Globus pallidus (tissue), 1 donor: ENCODE data around the gene EXOC7.

Experiments used
- DNase-seq: peaks from one replicate; pipeline ENCODE4 v3.0.0-alpha.2; 2015; ENCODE audit warnings: low spot score

Gene EXOC7, protein sequence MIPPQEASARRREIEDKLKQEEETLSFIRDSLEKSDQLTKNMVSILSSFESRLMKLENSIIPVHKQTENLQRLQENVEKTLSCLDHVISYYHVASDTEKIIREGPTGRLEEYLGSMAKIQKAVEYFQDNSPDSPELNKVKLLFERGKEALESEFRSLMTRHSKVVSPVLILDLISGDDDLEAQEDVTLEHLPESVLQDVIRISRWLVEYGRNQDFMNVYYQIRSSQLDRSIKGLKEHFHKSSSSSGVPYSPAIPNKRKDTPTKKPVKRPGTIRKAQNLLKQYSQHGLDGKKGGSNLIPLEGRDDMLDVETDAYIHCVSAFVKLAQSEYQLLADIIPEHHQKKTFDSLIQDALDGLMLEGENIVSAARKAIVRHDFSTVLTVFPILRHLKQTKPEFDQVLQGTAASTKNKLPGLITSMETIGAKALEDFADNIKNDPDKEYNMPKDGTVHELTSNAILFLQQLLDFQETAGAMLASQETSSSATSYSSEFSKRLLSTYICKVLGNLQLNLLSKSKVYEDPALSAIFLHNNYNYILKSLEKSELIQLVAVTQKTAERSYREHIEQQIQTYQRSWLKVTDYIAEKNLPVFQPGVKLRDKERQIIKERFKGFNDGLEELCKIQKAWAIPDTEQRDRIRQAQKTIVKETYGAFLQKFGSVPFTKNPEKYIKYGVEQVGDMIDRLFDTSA

DNA sequence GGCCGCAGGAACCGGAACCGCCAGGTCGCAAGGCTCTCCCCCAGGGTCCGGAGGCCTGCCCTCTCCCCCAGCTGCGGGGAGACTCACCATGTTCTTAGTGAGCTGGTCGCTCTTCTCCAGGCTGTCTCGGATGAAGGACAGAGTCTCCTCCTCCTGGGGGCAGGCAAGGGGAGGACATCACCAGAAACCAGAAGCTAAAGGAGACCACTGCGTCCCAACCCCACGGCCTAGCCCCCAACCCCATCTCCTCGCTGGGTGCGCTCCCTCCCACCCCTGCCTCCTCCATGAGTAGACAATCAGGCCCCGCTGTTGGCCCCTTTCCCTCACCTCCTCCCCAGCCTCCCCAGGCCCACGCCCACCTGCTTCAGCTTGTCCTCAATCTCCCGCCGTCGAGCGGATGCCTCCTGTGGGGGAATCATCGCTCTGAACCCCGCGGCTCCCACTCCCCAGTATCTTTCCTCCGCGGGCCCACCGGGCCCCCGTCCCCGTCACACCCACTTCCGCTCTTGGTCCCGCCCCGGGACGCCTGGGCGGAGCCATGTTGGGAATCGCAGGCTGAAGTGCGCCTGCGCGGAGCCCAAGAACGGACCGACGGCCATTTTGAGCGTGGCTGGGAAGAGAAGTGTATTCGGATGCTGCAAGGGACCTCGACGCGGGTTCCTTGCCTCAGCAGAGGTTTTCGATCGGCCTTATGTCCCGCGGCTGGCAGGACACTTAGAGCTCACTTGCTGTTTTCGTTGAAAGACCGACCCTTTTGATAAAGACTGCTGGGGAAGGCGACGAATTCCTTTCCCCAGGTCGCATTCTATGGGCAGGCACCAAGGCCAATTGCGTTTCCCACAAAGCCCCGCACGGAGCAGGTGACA lies at the start of gene EXOC7:
Gene EXOC7 (minus strand): TSS at position 514 of the 866 bp plus-strand sequence. CDS start 95 bp downstream, at position 419.
- DNase-seq, result peak; percentile 91

DNA sequence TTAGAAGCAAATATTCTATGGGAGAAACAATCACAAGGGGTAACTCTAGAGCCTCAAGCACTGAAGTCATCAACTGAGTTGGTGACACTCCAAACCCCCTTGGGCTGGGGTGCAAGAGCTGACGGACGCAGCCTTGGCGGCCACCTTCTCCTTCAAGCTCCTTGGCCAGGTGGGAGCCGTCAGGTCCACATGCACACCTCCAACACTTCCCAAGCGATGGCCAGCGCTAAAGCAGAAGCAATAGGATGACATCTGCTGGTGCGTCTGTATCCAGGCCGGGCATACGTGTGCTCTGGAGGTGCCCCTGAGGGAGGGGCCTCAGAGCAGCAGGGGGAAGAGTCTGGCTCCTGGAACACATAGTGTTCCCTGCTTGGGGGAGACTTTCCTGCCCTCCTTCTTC lies 49.6 kb upstream of the EXOC7 start:
- DNase-seq, result no peak

DNA sequence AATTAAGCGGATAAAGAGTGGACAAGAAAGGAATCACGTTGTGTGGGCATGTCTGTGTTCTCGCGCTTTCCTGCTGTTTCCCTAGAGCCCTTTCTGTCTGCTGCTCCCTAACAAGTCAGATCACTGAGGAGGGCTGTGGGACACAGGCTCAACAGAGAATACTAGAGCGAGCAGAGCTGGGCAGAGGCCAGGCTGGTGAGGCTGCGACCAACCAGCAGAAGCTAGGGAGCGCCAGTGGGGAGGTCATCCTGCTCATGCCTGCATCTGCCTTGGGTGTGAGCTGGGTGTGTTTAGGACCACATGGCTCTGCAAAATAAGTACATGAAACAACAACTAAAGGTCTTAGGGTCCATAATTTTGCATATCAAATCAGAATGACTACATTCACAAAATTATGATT lies 49.0 kb upstream of the EXOC7 start:
- DNase-seq, result no peak

DNA sequence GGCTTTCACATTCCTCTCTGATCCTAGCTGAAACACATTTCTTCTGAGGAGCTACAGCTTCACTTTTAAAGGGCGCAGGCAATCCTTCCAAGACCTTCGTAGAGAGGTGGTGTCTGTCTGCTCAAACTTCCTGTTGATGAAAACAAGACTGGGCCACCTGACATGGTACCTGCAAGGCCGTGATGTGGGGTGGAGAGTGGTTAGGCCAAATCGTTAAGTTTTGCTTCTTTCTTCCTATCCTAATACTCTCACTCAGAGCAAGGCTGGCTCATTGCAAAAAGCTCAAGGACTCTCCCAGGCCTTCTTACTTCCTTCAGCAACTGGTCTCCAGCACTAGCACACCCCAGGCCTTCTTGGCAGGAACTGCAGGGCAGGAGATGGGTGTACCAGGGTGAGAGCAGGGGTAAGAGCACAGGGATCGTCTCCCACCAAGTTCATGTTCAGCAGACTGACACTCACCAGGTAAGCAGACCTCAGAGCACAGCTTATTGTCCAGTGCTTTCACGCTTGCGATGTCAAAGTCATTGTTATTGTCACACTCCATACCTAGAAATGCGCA lies 48.4 kb upstream of the EXOC7 start:
- no peak for DNase-seq

DNA sequence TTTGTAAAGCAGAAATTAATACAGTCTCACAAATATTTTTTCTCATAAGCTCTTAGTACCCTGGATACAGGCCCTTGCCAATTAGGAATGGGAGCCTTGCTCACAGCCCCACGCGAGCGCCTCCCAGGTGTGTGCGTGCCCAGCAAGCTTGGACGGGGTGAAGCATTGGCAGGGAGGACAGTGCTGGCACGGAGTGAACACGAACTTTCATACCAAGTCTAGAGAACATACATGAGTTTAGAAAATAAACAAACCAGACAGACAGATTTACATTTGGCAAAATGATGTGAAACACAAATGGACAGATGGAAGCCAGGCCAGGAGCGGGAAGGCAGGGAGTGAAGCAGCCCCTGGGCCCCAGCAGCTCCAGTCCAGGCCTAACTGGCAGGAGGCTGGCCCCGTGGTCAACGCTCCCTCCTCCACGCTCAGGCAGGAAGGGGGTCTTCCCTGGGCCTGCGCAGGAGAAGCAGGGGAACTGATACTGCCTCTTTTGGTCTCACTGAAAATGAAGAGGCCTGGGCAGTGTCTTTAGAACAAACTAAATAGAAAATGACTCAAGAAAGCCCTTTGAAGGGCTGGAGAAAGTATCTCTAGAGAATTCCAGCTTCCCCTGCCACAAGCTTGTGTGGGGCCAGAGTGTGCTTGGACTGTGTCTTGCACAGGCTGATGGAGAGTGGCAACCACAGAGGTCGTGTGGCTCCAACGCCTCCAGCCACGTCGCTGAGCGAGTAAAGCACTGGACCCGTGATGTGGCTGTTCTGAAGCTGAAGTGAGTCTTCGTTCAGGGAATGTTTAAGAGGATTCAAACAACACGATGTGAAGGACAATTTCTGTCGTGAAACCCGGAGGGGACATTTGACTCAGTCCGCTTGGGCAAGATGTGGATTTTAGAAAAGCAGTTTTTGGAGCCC lies 47.4 kb upstream of the EXOC7 start:
- no peak for DNase-seq

DNA sequence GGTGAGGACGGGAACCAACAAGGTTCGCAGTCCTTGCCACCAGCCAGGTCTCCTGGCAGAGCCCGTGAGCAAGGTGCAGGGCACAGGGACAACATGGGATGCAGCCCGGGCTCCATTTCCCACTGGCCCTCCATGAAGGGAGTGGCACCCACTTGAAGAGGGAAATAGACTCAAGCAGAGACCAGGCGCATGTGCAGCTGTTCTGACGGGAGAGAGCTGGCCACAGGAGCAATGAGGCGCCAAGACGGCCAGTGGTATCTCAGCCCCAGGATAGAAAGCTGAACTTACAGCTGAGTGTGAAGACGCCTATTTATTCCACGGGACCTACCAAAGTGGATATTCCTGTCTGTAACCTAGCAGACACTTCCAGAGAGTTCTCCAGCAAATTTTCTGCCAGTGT lies 45.6 kb upstream of the EXOC7 start:
- DNase-seq, result no peak

DNA sequence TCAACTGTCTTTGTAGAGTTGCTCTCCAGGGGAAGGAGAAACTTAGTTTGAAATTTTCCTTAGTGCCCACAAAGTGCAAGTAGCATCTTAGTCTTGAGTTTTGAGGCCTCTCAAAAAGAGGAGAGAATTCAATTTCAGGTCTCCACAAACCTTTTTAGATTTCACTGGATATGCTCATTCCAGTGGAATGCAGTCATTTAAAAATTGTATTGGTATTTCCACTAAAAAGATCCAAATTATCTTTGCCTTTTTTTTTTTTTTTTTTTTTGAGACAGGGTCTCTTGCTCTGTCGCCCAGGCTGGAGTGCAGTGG lies 44.4 kb upstream of the EXOC7 start:
- no peak for DNase-seq

DNA sequence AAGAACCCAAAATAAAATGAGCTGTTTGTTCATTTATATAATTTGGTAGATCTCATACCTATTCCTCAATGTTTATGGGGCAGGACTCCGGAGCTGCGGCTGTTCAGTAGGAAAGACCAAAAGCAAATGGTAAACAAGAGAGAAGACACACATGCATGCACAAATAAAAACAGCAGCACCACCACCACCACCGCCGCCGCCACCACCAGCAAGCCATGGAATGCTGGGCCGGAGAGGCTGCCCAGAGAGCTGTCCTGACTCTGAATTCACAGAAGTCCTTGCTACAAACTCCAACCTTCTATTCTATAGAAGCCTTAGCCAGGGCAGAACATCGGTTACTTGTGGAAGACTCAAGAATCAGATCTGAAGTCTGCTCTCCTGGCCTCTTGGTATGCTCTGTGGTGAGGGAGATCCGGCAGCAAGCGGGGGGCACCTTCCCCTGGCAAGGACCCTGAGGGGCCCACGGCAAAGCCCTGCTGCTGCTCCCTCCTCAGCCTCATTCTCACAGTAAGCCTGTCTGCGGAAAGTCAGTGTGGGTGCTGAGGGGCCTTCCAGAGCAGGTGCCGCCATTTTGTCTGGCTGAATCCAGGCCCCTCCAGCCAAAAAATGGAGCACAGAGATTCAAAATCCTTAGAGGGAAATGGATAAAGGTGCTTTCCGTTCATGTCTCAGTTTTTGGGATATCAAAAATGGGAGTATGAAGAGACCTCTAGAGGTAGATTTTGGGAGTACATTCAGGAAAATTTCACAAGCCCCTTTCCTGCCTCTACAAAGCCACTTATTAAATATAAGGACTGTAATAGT lies 43.8 kb upstream of the EXOC7 start:
- no peak for DNase-seq

DNA sequence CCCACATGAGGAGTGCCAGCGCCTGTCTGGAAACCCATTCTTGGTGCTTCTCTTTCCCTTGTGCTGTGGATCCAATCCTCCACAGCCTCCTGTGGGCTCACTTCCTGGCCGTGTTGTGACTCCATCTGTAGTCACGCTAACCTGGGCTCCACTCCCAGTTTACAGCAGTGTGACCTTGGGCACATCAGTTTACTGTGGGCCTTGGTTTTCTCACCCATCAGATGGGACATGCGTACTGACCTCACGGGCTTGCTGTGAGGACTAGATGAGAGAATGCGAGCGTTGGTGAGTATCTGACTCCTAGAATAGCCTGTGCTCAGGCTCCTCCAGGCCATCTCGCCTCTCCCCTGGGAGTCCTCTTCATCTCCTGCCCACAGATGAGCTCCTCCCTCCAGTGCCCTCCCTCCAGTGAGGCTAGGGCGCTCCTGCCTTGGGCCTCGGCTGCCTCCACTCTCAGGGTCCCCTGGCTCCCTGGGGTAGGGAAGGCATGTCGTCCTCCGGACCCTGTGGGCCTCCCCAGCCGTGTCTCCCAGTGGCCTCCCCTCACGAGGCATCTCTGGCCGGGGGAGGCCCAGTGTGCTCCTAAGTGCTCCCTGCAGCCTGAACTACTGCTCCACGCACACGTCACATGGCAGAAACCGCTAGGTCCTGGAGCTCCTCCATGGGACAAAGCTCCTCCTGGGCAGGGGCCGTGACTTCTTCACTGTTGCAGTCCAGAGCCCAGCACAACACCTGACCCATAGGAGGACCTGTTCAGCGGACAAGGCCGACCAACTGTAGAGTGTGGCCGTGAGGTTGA lies 42.7 kb upstream of the EXOC7 start:
- no peak for DNase-seq

DNA sequence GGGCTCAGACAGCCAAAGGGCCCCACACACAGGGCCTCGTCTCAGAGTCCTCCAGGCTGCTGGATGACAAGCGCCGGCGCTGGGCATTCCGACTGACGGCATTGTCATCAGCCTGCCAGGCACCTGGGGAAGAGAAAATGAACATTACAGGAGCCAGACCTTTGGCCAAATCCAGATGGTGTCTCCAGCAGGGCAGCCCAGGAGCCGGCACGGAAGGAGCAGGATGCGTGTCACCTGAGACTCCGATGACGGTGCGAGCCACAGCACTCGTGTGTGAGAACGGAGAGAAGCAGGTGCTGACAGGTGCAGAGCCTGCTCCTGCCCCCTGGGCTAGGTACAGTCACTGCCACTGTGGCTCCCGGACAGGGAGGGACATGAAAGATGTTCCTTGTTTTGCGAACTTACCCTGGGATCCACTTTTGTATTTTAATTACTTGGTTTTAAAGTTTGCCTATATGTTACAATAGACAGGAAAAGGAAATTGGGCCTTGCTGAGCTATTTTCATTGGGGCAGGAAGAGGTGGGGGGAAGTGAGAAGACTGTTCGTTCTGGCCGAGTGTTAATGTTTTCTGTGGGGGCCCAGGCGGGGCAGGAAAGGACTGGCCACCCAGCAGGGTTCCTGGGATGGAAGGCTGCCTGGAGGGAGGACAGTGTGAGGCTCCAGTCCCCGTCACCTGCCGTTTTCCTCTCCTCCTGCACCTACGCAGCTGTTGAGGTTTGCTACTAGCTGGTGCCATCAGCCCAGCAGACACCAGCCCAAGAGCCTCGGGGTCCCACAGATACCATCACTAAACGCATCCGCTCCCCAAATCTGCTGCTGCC lies 41.9 kb upstream of the EXOC7 start:
- no peak for DNase-seq

DNA sequence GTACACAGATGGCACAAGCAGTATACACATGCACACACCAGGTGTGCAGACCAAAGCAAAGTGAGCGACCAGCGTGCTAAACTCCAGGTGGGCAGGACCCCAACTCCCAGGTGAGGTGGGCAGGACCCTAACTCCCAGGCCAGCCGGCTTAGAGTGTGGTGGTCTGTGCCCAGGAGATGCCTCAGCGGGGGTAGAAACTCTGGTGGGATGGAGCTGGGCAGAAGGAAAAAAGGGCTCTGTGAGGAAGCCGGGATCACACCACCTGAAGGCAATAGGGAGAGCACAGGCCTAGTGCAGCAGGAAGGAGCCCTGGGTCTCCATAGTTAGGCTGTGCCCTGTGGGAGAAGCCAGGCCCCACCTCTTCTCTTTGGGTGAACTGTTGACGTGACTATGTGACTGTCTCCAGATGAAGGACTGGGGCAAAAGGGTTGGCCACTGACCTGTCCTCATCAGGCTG lies 39.0 kb upstream of the EXOC7 start:
- no peak for DNase-seq

DNA sequence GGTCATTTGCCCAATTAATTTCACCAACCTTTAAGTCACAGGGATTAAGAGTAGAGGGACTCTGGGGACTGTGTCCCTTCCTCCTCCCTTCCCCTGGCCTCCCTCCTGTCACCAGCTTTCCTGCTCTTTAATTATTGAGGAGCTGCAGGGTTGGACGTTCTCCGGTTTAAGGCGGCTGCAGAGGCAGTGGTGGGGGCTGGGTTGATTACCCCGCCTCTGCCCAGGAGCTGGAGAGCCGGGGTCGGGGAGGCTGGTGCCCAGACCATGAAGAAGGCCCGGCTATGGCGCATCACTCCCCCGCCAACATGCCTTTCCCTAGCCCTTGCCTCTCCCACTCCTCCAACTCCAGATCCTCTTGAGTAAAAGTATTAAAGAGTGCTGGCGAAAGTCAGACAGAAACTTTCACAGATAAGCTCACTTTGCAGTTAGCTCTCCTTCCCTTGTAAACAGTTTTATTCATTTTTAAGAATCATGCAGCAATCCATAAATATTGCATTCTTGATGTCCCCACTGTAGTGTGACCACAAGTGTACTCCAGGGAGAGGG lies 38.5 kb upstream of the EXOC7 start:
- DNase-seq, result no peak

DNA sequence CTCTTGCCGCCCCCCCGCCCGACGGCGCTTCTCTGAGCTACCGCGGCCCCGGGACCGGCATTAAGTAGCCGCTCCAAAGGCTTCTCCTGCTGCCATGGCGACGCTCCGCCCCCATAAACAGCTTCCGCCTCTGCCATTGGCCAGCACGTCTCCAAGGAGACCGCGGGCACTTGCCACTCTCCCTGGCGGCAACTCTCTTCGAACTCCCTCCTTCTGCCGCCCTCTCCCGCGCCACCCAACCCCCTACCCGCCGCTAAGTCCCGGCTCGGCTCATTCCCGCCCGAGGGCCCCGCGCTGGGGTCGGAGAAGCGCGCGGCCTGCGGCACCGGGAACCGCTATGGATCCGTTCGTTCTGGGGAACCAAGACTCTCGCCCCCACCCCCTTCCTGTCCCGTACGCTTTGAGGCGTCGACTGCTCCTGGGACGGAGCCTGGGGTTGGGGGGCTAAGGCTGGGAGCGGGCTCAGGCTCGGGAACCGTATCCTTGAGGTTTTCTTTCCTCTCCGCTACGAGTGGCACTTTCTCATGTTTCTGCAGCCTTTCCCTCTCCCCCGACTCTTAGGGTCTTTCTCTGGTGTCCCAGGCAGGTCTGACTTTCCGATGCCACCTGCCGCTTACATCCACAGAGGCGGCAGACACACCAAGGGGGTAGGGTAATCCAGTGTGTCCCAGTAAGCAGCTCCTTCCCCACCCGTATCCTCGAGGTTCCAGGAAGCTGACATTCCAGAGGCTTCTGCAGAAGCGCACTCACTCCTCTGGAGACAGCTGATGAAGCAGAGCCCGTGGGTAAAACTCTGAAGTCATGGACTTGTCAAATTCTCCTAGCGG lies 37.8 kb upstream of the EXOC7 start, which contains the start of gene FOXJ1:
Gene FOXJ1 (minus strand): TSS at position 34 of the 827 bp plus-strand sequence. CDS start 850 bp downstream, outside the sequence.
- DNase-seq, result peak; percentile 89

DNA sequence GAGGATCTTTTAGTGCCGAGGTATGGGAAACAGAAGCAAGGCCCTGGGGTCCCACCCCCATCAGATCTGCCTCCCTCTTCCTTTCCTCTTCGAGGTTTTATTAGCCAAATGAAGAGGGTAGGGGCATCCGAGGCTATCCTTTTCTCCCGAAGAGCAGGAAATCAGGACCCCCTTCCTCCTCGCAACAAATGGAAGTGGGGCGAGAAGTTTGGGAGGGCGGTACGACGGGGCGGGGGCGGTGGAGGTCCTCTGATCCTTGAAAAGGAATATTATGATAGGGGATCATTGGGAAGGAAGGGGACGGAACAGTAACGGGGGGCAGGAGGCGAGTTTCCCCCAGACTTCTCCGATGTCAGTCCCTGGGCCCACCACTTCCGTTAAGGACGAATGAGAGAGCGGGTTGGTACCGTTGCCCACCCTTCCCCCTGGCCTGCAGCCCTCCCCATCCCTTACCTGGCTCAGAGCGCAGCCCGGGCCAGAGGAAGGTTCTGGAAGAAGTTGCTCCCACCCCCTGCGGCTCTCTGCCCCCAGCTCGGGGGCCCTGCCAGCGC lies 37.1 kb upstream of the EXOC7 start:
- no peak for DNase-seq

DNA sequence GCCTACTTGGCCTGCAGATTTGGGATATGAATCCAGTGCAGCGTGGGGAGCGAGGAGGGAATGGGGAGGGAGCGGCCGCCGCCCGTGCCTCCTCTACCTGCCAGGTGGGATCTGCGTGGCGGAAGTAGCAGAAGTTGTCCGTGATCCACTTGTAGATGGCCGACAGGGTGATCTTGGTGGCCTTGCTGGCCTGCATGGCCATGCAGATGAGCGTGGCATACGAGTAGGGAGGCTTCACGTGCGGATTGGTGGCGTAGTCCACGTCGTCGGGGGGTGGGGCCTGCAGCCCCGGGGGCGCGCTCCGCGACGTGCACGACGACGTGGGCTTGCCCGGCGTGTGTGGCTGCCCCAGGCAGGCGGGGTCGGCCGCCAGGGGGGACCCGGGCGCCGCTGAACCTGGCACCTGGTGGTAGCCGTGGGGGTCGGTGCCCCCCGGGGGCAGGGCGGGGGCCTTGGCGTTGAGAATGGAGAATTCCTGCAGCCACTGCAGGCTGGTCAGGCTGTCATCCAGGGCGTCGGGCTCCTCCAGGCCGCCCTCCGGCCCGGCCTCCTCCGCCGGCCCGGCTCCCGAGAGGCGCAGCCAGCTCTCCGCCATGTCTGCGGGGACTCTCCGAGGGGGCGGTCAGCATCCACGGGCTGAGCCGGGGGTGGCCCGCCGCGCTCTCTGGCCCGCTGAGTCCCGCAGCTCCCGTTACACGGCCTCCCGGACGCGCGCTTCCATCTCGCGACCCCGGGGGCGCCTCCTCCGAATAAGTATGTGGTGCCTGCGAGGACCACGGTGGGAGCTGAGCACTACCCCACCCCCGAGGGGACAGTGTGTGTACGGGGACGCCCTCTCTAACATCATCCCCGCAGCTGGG lies 36.4 kb upstream of the EXOC7 start:
- no peak for DNase-seq
